SU-DHL-6 (cell line): ENCODE results near the gene JPH3.

Source experiments
- H2AFZ ChIP-seq: fragments of 200-600 bp; sonication (generic); 2 replicates; pipeline ENCODE4 v1.6.1; 2014; ENCODE audit warnings: low read depth, mild to moderate bottlenecking, moderate library complexity, mixed read lengths, antibody characterized with exemption, low read length; ENCODE audit not compliant: severe bottlenecking
- H3F3A ChIP-seq: fragments of 200-600 bp; shearing (Covaris generic); 2 replicates; pipeline ENCODE4 v1.6.0; 2016; ENCODE audit warnings: antibody characterized with exemption, mild to moderate bottlenecking; ENCODE audit not compliant: insufficient read depth
- H3K27ac ChIP-seq: fragments of 200-600 bp; sonication (generic); 2 replicates; pipeline ENCODE4 v1.5.1; 2016; ENCODE audit warnings: low read depth, mild to moderate bottlenecking, low read length, moderate library complexity, mixed read lengths
- H3K27me3 ChIP-seq: fragments of 200-600 bp; sonication (generic), shearing (Covaris generic); 2 replicates; pipeline ENCODE4 v1.6.0; 2014; ENCODE audit warnings: mild to moderate bottlenecking, low read length
- H3K36me3 ChIP-seq: fragments of 200-600 bp; sonication (generic); 2 replicates; pipeline ENCODE4 v1.6.1; 2014; ENCODE audit warnings: mild to moderate bottlenecking, low read length, mixed read lengths
- H3K4me2 ChIP-seq: fragments of 300-600, 200-600 bp; shearing (Covaris generic), sonication (generic); 2 replicates; pipeline ENCODE4 v1.6.0; 2014; ENCODE audit warnings: low read length, low read depth, mild to moderate bottlenecking; ENCODE audit not compliant: poor library complexity, severe bottlenecking
- H3K4me3 ChIP-seq: fragments of 200-600 bp; sonication (generic); 2 replicates; pipeline ENCODE4 v1.5.1; 2014; ENCODE audit warnings: antibody characterized with exemption, low read length, mild to moderate bottlenecking, mixed read lengths; ENCODE audit not compliant: insufficient read depth, poor library complexity, severe bottlenecking
- H3K79me2 ChIP-seq: fragments of 200-600 bp; sonication (generic); 2 replicates; pipeline ENCODE4 v1.6.1; 2014; ENCODE audit warnings: mild to moderate bottlenecking, low read length, moderate library complexity; ENCODE audit not compliant: insufficient read depth
- H3K9ac ChIP-seq: fragments of 200-600 bp; sonication (generic); 2 replicates; pipeline ENCODE4 v1.7.0; 2014; ENCODE audit warnings: mild to moderate bottlenecking, low read length
- H3K9me2 ChIP-seq: fragments of 200-600 bp; sonication (generic); replicated peaks from 2 replicates; pipeline ENCODE4 v1.6.1; 2014; ENCODE audit warnings: low read length; ENCODE audit not compliant: insufficient read depth
- H3K9me3 ChIP-seq: fragments of 200-600 bp; sonication (generic); 2 replicates; pipeline ENCODE4 v1.6.1; 2014; ENCODE audit warnings: low read length, mixed read lengths; ENCODE audit not compliant: insufficient read depth
- H4K20me1 ChIP-seq: fragments of 200-600 bp; sonication (generic); 2 replicates; pipeline ENCODE4 v1.6.1; 2014; ENCODE audit warnings: low read depth, mild to moderate bottlenecking, antibody characterized with exemption, low read length, moderate library complexity, mixed read lengths
- CTCF ChIP-seq: fragments of 200-600 bp; sonication (generic); IDR thresholded peaks from one replicate; pipeline ENCODE4 v1.5.1; 2017; ENCODE audit warnings: antibody characterized with exemption, mild to moderate bottlenecking, low read length, moderate library complexity; ENCODE audit not compliant: insufficient read depth, poor library complexity, severe bottlenecking
- EZH2phosphoT487 ChIP-seq: fragments of 200-600 bp; sonication (generic), shearing (Covaris generic); conservative IDR thresholded peaks from 2 replicates; pipeline ENCODE4 v1.6.1; 2018; ENCODE audit warnings: mild to moderate bottlenecking, antibody characterized with exemption, low read length, moderate library complexity, mixed read lengths

JPH3 gene

DNA sequence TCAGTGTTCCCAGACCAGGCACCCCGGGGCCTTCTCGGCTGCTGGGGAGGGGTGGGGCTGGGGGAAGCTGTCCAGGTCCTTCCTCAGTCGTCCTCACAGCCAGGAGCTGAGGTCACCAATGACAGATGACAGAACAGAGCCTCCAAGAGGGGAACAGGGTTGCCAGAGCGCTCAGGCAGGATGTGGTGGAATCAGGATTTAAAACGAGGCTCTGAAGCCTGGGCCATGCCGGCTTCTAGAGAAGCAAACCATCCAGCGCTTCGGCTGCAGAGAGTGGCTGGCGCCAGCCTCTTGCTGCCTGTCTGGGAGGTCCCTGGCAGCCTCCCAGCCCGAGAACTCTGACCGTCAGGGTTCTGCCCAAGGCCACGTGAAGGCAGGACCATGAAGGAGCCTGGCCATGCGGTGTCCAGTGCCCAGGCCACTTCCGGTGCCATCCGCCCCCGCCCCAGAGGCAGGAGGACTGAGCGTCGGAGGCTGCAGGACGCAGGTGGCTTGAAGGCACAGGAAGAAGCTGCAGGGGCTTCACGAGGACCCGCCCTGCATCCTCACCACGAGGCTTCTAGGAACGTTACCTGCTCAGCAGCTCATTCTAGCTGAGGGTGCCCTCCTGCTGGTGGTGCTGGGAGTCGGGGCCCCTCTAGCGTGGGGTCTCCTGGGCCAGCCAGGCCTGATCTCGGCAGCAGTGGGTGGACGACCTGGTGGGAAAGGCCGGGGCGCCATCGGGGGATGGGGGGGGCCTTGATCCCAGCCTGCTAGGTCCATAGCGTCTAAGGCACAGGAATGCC is 85.0 kb downstream of the JPH3 start:
- Histone ChIP-seq H3K9me3 (no peaks in the 10 kb centered on the region), H3K4me3 (no peak overlapping the region), H3K4me2 (no peak overlapping the region), H2AFZ (no peak overlapping the region), H3K9ac (no peak overlapping the region), H3K9me2 (no peaks in the 10 kb centered on the region), H4K20me1 (no peaks in the 10 kb centered on the region), H3K27me3 (no peaks in the 10 kb centered on the region), H3F3A (no peaks in the 10 kb centered on the region), H3K36me3 (no peaks in the 10 kb centered on the region), H3K27ac (no peak overlapping the region), H3K79me2 (no peaks in the 10 kb centered on the region)
- TF ChIP-seq CTCF (no peak), EZH2phosphoT487 (no peak)

DNA sequence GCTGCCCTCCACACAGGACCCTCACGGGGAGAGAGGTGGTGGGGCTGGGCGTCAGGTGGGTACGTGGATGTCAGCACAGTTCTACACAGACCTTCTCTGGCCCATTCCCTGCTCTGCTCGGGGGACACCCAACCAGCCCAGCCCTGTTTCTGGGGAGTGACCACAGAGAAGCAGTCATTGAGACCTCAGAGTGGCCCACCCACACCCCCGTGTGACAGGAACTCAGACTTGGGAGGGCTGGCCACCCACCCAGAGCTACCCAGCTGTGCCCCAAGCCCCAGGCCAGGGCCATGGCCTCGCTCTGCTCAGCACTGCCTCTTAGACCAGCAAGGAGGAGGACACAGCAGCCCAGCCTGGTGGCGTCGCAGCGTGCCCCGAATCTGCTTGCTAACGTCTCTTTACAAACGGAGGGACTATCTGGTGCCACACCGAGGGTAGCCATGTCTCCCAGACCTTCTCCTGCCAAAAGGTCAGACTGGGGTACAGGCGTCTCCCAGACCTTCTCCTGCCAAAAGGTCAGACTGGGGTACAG is 85.8 kb downstream of the JPH3 start:
- Histone ChIP-seq H3K79me2 (no peaks in the 10 kb centered on the region), H3K27me3 (no peaks in the 10 kb centered on the region), H3K36me3 (no peaks in the 10 kb centered on the region), H3K9me3 (no peaks in the 10 kb centered on the region), H3K4me3 (no peak overlapping the region), H3K9me2 (no peaks in the 10 kb centered on the region), H2AFZ (no peak overlapping the region), H3F3A (no peaks in the 10 kb centered on the region), H3K9ac (no peak overlapping the region), H3K27ac (no peak overlapping the region), H3K4me2 (no peak overlapping the region), H4K20me1 (no peaks in the 10 kb centered on the region)
- TF ChIP-seq CTCF (no peak), EZH2phosphoT487 (no peak)

GRCh38 chr16:87688876-87689815 is 86.8 kb downstream of the JPH3 start:
- Histone ChIP-seq H3K27ac (no peak overlapping the region), H3K27me3 (no peaks in the 10 kb centered on the region), H3K9ac (no peak overlapping the region), H3K9me3 (no peaks in the 10 kb centered on the region), H3F3A (no peaks in the 10 kb centered on the region), H3K4me3 (no peak overlapping the region), H3K79me2 (no peaks in the 10 kb centered on the region), H2AFZ (no peak overlapping the region), H4K20me1 (no peaks in the 10 kb centered on the region), H3K4me2 (no peak overlapping the region), H3K36me3 (no peaks in the 10 kb centered on the region), H3K9me2 (no peaks in the 10 kb centered on the region)
- TF ChIP-seq EZH2phosphoT487, result no peak
- no peak for TF ChIP-seq CTCF
